ENCODE data around the gene CRISPLD2.
"Not testable (repeated sequence)": the region's sequence is repeated elsewhere in the genome, so short reads cannot be mapped to it uniquely, and the experiment has no call there.

DNA sequence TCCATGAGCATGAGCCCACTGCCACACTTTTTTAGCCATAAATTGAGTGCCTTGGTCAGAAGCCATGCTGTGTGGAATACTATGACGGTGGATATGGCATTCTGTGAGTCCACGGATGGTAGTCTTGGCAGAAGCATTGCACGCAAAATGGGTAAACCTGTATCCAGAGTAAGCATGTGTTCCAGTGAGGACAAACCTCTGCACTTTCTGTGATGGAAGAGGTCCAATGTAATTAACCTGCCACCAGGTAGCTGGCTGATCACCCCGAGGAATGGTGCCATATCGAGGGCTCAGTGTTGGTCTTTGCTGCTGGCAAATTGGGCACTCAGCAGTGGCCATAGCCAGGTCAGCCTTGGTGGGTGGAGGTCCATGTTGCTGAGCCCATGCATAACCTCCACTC lies 37.0 kb downstream of the CRISPLD2 start:
- TF ChIP-seq, protein P1, sequence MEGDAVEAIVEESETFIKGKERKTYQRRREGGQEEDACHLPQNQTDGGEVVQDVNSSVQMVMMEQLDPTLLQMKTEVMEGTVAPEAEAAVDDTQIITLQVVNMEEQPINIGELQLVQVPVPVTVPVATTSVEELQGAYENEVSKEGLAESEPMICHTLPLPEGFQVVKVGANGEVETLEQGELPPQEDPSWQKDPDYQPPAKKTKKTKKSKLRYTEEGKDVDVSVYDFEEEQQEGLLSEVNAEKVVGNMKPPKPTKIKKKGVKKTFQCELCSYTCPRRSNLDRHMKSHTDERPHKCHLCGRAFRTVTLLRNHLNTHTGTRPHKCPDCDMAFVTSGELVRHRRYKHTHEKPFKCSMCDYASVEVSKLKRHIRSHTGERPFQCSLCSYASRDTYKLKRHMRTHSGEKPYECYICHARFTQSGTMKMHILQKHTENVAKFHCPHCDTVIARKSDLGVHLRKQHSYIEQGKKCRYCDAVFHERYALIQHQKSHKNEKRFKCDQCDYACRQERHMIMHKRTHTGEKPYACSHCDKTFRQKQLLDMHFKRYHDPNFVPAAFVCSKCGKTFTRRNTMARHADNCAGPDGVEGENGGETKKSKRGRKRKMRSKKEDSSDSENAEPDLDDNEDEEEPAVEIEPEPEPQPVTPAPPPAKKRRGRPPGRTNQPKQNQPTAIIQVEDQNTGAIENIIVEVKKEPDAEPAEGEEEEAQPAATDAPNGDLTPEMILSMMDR (IDR thresholded peaks at IDR 0.05), result not testable (repeated sequence)
- not testable (repeated sequence) for TF ChIP-seq POLR2A (IDR thresholded peaks at IDR 0.05)

All from body of pancreas (tissue), 4 donors.